Measurements from ENCODE around the gene TMEM91. TPM values are rescaled to one million over a fixed set of nuclear protein-coding genes. Genes with fewer than 3 reads are reported as not detected.

The TMEM91 gene
- total RNA-seq, 2 experiments from 2014 or later, result 2.2 to 3.0 TPM

DNA sequence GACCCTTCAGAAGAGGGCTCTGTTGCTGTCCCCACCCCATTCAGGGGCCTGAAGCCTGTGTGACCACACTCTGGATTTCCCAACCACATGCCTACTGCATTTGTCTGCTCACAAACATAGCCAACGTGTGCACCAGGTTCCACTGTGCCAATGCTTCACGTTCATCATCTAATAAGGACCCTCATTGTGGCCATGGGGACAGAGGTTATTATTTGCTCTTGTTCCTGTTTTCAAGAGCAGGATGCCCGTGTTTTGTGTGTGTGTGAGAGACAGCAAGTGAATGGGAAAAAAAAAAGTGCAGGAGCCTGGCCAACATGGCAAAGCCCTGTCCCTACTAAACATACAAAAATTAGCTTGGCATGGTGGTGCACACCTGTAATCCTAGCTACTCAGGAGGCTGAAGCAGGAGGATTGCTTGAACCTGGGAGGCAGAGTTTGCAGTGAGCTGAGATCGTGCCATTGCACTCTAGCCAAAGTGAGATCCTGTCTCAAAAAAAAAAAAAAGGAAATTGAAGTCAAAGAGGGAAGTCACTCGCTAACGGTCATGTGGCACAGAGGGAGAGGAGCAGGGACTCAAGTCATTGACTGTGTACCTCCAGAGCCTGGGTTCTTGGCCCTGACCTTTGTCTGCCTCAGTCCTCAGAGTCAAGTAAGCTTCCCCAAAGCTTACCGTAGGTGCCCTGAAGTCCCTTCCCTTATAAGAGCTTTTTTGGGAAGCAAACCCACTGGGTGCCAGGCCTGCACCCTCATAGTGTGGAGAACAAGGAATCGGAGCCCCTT lies 44.0 kb downstream of the TMEM91 start:
- ChIA-PET CTCF (interaction anchor here (0.9 kb wide), 1 partner anchor 12 kb away, joined by 3 read pairs; no protein-coding TSS in a partner anchor), POLR2A (interaction anchor here (0.6 kb wide), 1 partner anchor 28 kb away, joined by 4 read pairs; no protein-coding TSS in a partner anchor)

DNA sequence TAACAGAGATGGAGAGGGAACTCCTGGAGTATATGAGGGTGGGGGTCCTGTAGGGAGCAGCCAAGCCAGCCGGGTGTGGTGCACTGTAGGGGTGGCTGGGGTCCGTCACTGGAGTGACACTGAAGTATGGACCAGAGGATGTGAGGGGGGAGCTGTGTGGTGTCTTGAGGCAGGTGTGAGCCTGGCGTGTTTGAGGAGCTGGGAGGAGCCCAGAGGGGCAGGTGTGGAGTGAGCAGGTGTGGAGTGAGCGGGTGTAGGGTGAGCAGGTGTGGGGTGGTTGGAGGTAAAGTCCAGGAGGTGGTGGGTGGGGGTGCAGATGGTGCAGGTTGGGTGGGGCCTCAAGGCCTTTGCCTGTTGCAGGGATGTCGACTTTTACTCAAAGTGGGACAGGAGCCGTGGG lies 45.0 kb downstream of the TMEM91 start:
- ChIA-PET POLR2A (no interaction called here), CTCF (interaction anchor here (0.9 kb wide), 1 partner anchor 13 kb away, joined by 3 read pairs; no protein-coding TSS in a partner anchor)

DNA sequence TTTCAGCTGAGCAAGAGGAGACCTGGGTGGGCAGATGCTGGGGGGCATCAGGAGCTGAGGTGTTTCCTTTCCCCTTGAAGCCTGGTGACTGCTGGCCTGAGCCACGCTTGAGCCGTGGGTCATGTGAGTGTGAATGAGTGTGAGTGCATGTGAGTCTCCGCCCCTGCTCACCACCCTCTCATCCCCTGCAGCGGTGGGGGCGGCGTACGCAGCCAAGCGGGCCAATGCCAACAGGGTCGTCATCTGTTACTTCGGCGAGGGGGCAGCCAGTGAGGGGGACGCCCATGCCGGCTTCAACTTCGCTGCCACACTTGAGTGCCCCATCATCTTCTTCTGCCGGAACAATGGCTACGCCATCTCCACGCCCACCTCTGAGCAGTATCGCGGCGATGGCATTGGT lies 45.6 kb downstream of the TMEM91 start:
- ChIA-PET POLR2A (no interaction called here), CTCF (no interaction called here)

DNA sequence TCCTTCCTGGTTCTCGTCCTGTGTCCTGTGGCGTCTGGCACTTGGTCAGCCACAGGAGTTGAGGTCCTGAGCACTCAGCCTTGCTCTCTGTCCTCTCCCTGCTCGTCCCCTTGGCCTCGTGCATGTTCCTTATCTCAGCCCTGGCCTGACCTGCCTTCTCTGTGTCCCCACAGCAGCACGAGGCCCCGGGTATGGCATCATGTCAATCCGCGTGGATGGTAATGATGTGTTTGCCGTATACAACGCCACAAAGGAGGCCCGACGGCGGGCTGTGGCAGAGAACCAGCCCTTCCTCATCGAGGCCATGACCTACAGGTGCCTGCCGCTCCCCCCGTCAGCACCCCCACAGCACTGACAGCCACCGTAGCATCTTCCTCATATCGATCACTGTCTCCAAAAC lies 46.1 kb downstream of the TMEM91 start:
- POLR2A ChIA-PET, result no interaction called here
- CTCF ChIA-PET, result no interaction called here

DNA sequence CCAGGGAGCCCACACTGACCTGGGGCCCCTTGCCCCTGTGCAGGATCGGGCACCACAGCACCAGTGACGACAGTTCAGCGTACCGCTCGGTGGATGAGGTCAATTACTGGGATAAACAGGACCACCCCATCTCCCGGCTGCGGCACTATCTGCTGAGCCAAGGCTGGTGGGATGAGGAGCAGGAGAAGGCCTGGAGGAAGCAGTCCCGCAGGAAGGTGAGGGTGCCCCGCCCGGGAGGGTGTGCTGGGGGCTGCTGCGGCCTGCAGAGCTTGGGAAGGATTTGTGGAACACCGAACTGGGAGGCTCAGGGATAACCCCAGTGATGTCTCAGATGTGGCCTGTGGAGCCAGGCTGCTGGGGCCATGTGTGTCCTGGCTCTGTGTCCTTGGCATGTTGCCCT lies 46.6 kb downstream of the TMEM91 start:
- ChIA-PET POLR2A (no interaction called here), CTCF (interaction anchor here (0.6 kb wide), 1 partner anchor 215 kb away, joined by 3 read pairs; no protein-coding TSS in a partner anchor)

DNA sequence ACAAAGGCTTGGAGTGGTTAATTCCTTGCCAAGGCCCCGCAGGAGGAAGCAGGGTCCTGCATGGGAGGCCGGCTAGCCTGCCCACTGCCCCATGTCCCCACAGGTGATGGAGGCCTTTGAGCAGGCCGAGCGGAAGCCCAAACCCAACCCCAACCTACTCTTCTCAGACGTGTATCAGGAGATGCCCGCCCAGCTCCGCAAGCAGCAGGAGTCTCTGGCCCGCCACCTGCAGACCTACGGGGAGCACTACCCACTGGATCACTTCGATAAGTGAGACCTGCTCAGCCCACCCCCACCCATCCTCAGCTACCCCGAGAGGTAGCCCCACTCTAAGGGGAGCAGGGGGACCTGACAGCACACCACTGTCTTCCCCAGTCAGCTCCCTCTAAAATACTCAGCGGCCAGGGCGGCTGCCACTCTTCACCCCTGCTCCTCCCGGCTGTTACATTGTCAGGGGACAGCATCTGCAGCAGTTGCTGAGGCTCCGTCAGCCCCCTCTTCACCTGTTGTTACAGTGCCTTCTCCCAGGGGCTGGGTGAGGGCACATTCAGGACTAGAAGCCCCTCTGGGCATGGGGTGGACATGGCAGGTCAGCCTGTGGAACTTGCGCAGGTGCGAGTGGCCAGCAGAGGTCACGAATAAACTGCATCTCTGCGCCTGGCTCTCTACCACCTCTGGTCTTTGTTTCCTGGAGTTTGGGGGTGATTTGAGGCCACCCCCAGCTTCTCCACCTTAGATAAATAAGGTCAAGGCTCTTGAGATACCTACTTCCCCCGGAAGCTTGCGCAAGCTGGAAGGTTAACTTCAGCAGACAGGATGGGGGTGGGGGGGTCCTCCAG lies 48.2 kb downstream of the TMEM91 start:
- ChIA-PET POLR2A (interaction anchor here (0.7 kb wide), 1 partner anchor 647 kb away, joined by 4 read pairs; no protein-coding TSS in a partner anchor), CTCF (interaction anchor here (0.6 kb wide), 1 partner anchor 54 kb away, joined by 3 read pairs; no protein-coding TSS in a partner anchor)

DNA sequence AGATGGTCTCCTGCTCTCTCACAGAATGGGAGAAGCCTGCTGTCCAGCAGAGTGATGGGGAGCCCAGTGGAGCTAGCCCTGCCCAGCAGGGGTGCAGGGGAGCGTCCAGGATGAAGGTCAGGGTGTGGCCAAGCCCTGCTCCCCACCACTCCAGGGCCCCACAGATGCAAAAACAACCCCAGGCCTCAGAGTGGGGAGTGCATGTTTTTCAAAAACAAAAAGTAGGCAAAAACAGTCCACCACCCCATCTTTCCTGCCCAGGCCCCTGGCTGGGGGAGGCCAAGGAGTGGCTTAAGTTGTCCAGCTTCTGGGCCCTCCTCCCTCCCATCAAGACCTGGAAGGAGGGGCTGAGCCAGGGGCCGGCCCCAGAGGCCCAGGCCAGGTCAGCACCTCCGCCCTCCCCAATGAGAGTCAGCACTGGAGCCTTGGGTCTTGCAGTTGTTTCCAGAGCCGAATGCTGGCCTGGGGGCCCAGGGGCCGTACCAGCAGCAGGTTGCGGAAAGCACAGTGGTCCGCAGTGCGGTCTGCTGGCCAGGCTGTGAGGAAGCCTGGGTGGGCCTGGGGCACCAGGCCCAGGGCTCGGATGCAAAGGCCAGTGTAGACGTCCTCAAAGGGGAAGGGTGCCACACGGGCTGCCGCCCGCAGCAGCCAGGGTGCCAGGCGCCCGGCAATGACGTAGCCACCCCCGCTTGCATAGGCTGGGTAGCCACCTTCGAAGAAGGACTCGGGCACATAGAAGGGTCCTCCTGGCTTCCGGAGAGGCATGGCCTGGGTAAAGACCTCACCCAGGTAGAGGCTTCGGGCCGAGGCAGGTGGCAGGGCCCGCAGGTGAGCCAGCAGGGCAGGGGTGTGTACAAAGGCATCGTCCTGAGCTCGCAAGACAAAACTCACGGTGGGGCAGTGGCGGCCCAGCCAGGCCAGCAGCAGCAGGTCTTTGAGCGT lies 49.1 kb downstream of the TMEM91 start:
- POLR2A ChIA-PET, result interaction anchor here (0.7 kb wide), 1 partner anchor 648 kb away, joined by 4 read pairs; no protein-coding TSS in a partner anchor
- CTCF ChIA-PET, result interaction anchor here (0.6 kb wide), 2 partner anchors 55 to 400 kb away, joined by 3 to 4 read pairs; no protein-coding TSS in a partner anchor

DNA sequence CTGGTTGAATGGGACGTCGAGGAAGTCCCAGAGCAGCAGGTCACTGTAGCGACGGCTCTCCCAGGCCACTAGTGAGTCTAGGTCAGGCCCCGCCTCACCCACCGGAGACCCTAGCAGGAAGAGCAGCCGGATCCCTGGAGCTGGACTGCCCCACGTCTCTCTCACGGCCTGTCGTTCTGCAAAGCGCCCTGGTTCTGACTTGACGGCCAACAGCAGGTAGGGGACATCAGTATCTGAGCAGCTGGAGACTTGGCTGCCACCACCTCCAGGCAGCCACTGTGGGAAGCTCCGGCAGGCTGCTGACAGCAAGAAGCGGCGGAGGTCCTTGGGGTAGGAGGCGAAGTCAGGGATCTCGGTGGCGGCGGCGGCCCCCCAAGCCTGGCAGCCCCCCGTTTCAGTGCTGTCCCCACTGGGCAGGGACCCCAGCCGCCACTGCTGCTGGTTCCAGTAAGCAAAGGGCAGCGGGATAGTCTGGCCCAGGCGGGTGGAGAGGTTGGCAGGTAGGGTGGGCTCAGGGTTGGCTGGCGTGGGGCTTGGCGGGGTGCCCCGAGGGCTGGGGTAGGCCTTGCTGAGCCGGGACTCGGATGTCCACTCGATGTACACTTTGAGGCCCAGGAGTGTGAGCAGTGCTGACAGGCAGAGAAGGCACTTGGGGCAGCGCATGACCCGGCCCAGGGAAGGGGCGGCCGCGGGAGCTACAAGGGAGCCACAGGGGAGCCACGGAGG lies 49.9 kb downstream of the TMEM91 start:
- POLR2A ChIA-PET, result interaction anchor here (0.5 kb wide), 1 partner anchor 242 kb away, joined by 5 read pairs; no protein-coding TSS in a partner anchor
- CTCF ChIA-PET, result interaction anchor here (0.6 to 1.2 kb wide), 4 partner anchors 13 to 400 kb away, joined by 3 to 4 read pairs (median 3); partner anchors contain the start of gene DMAC2

DNA sequence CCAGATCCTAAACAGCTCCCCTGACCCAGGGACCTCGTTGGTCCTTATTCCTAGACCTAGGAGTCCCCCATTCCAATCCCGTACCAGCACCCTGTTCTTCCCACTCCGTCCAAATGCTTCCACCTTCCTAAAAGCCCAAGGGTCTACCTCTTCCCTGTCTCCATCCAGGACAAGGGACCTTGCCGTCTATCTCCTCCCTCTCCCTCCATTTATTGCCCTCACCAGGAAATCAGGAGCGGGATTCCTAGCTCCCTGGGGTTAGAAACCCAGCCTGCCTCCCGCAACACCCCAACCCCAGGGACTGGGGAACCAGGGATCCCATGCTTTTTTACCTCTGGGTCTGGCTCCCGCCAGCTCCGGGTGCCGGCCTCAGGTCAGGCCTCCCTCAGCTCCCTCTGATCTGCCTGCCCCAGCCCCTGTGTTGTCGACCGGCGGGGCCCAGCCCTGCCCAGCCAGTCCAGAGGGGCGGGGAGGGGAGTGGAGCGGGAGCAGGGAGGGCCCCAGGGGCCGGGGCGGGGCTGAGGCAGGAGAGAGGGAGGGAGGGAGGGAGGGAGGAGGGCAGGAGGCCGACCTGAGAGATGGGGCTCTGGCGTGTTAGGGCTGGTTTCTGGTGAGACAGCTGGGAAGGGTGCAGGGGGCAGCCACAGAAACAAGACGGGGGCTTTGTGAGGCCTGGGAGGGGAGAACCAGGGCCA lies 50.8 kb downstream of the TMEM91 start, which contains the start of gene B3GNT8:
Gene B3GNT8, minus strand, starts transcription at position 423 of the 695 bp plus-strand sequence. CDS start 596 bp downstream, outside the sequence.
- CTCF ChIA-PET, result interaction anchor here (0.6 to 1.2 kb wide), 3 partner anchors 12 to 170 kb away, joined by 3 read pairs; partner anchors contain the start of gene DMAC2
- POLR2A ChIA-PET, result interaction anchor here (0.6 kb wide), 1 partner anchor 22 kb away, joined by 5 read pairs; no protein-coding TSS in a partner anchor

DNA sequence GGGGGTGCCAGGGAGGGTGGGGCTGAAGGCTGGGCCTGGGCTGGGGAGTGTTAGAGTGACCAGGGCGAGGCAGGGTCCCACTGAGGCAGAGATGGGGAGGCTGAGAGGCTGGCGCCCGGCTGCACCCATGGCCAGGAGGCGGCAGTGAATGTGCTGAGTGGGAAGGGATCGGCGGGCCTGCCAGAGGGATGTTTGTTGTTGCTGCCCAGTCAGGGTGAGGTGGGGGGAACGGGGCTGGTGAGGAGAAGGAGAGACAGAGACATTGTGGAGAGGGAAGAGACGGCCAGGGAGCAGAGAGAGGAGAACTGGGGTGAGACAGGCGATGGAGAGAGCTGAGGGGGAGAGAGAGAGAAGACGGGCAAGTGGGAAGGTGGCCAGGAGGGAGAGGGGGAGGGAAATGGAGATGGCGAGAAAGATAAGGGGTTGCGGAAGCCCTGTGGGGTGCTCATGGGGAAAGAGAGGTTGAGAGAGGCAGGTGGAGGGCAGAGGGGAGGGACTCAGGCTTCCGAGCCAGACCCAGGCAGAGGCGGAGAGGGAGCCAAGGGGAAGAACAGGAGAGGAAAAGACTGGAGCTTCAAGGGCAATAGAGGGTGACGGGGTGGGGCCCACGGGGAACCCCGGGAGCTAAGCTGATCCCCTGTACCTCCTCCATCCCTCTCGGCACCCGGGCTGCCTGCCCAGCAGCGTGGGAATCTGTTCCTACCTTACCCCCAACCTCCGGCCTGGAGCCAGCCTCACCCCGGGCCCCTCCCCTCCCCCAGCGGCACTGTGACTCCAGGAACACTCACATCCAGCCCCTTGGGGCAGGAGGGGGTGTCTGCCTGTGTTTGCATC lies 51.5 kb downstream of the TMEM91 start:
- ChIA-PET POLR2A (interaction anchor here (0.5 to 0.6 kb wide), 3 partner anchors 21 to 100 kb away, joined by 3 to 5 read pairs (median 3); no protein-coding TSS in a partner anchor), CTCF (interaction anchor here (0.8 to 2.2 kb wide), 5 partner anchors 12 to 169 kb away, joined by 3 to 12 read pairs (median 3); partner anchors contain the start of genes DMAC2 and HNRNPUL1)

DNA sequence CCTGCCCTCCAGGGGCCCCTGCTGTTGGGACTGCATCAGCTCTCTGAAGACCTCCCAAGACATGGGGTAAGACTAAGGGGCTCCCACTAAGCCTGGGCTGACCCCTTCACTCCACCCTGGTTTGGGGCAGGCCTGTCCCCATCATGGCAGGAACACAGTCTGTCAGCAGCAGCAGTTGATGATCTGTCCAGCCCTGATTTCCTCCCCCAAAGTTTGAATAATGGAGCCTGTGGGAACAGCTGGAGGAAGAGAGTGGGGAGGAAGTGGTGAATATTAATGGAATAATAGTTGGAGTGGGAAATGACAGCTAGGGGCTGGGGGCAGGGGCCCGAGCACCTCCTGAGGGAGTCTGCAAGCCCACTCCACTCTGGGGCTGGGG lies 52.1 kb downstream of the TMEM91 start:
- CTCF ChIA-PET, result interaction anchor here (0.8 to 2.2 kb wide), 5 partner anchors 11 to 169 kb away, joined by 3 to 12 read pairs (median 3); partner anchors contain the start of genes DMAC2 and HNRNPUL1

DNA sequence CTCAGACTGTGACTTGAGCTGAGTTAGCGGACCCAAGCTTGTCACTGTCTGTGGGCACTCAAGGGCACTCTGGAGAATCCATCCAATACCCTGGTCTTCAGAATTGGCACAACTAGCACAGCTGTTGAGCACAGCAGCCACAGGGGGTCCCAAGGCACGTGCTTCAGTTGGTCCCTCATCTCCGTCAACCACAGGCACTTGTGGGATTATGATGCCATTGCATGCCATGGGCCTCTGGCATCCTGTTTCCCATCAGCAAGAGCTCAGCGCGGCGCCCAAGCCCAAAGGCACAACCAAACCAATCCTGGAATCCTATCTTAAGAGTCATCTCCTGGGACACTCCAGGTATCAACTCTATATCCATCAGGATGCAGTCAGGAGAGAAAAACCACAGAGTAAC lies 54.6 kb downstream of the TMEM91 start:
- ChIA-PET CTCF (interaction anchor here (1.2 kb wide), 1 partner anchor 14 kb away, joined by 4 read pairs; no protein-coding TSS in a partner anchor), POLR2A (no interaction called here)

More for the DNA sequence above, 52.1 kb downstream of the TMEM91 start:
- POLR2A ChIA-PET, result interaction anchor here (0.6 to 1.0 kb wide), 2 partner anchors 11 to 101 kb away, joined by 3 read pairs; no protein-coding TSS in a partner anchor

DNA sequence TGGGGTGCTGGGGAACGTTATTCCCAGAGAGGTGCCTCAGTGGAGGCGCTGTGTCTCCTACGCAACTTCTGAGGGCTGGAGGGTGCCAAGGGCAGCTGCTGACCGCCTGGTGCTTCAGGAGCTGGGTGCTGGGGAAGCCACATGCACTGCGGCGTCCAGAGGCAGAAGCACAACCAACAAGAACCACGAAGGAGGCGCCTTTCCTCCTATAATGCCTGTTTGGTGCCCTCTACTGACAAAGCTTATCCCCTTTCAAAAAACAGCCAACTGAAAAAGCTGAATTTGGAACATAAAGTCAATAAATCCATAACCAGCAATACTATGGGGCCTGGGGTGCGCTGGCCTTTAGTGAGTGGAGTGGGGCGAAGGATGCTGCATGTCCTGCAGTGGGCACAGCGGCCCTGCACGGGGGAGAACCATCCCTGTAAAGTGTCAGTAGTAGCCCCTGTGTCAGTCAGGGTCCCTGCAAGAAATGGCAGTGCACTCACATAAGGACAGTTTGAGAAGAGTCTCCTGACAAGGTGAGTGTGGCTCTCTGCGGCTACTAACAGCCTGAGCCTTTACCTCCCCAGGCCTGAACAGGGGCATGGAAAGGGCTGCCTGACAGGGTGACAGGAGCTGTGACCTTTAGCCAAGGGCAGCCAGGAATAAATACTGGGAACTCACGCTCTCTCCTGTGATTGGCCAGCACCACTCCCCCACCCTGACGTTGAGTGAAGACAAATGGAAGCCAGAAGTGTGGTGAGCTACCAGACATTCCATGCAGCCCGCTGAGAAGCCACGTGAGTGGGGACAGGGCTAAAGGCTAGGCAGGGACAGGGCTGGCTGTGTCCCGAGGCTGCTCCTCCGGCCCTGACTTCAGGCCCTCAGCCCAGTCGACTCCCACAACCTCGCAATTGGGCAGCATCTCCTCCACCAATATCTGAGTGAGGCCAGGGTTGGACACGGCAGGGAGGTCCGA lies 55.4 kb downstream of the TMEM91 start:
- POLR2A ChIA-PET, result no interaction called here
- CTCF ChIA-PET, result interaction anchor here (1.2 to 1.5 kb wide), 2 partner anchors 14 to 25 kb away, joined by 3 to 4 read pairs; no protein-coding TSS in a partner anchor

DNA sequence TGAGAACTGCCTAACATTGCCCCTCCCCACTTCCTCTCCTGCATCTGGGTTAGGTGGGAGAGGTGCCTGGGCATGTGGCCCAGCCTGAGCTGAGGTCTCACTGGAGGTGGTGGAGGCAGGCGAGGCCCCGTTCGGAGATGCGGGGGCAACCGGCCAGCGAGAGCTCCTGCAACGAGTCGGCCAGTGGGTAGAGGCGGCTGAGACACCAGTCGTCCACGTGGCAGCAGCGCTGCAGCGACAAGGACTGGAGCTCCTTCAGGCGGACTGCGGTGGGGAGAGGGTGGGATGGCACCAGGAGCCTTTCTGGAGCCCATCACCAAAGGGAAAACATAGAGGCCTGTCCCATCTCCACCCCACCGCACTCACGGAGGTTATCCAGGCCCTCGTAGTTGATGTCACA lies 56.8 kb downstream of the TMEM91 start:
- CTCF ChIA-PET, result interaction anchor here (0.8 to 1.5 kb wide), 3 partner anchors 23 to 137 kb away, joined by 3 read pairs; no protein-coding TSS in a partner anchor
- POLR2A ChIA-PET, result interaction anchor here (0.5 kb wide), 1 partner anchor 790 kb away, joined by 7 read pairs; no protein-coding TSS in a partner anchor
